OCI-LY1 (cell line): ENCODE results near the gene KAT6B.

Source experiments
- H2AFZ ChIP-seq: fragments of 200-600 bp; sonication (generic), shearing (Covaris generic); 2 replicates; pipeline ENCODE4 v1.6.0; 2014; ENCODE audit warnings: antibody characterized with exemption, mild to moderate bottlenecking, low read length
- H3F3A ChIP-seq: fragments of 200-600 bp; sonication (generic), shearing (Covaris generic); 2 replicates; pipeline ENCODE4 v1.6.0; 2014; ENCODE audit warnings: mild to moderate bottlenecking, antibody characterized with exemption, low read length, moderate library complexity; ENCODE audit not compliant: insufficient read depth
- H3K27ac ChIP-seq: fragments of 200-600 bp; sonication (generic); 2 replicates; pipeline ENCODE4 v1.5.1; 2014; ENCODE audit warnings: low read length, mixed run types, mild to moderate bottlenecking, low read depth; ENCODE audit not compliant: poor library complexity, severe bottlenecking
- H3K27me3 ChIP-seq: fragments of 200-600 bp; sonication (generic); 2 replicates; pipeline ENCODE4 v1.6.0; 2014; ENCODE audit warnings: antibody characterized with exemption, mild to moderate bottlenecking, low read length, moderate library complexity; ENCODE audit not compliant: insufficient read depth
- H3K36me3 ChIP-seq: fragments of 200-600 bp; sonication (generic); 2 replicates; pipeline ENCODE4 v1.6.1; 2014; ENCODE audit warnings: mild to moderate bottlenecking, antibody characterized with exemption, low read length, moderate library complexity, mixed read lengths; ENCODE audit not compliant: insufficient read depth
- H3K4me1 ChIP-seq: fragments of 200-600 bp; sonication (generic); 2 replicates; pipeline ENCODE4 v1.5.1; 2014; ENCODE audit warnings: mild to moderate bottlenecking, low read length, moderate library complexity; ENCODE audit not compliant: insufficient read depth, severe bottlenecking
- H3K4me2 ChIP-seq: fragments of 200-600 bp; sonication (generic), shearing (Covaris generic); 2 replicates; pipeline ENCODE4 v1.6.1; 2014; ENCODE audit warnings: low read length
- H3K4me3 ChIP-seq: fragments of 200-600 bp; sonication (generic); 2 replicates; pipeline ENCODE4 v1.5.1; 2014; ENCODE audit warnings: low read length, low read depth, mild to moderate bottlenecking, mixed read lengths; ENCODE audit not compliant: poor library complexity, severe bottlenecking
- H3K79me2 ChIP-seq: fragments of 200-600 bp; shearing (Covaris generic); 2 replicates; pipeline ENCODE4 v1.6.1; 2016; ENCODE audit warnings: mixed run types, low read length, mixed read lengths; ENCODE audit not compliant: insufficient read depth
- H3K9ac ChIP-seq: fragments of 200-600 bp; sonication (generic), shearing (Covaris generic); 2 replicates; pipeline ENCODE4 v1.6.1; 2014; ENCODE audit warnings: mild to moderate bottlenecking, low read length, mixed read lengths
- H3K9me2 ChIP-seq: fragments of 200-600 bp; sonication (generic), shearing (Covaris generic); 2 replicates; pipeline ENCODE4 v1.6.1; 2014; ENCODE audit warnings: low read depth, mild to moderate bottlenecking, low read length, mixed read lengths
- H3K9me3 ChIP-seq: fragments of 200-600 bp; shearing (Covaris generic); 2 replicates; pipeline ENCODE4 v1.6.1; 2014; ENCODE audit warnings: low read length, mixed read lengths
- H4K20me1 ChIP-seq: fragments of 200-600 bp; sonication (generic), shearing (Covaris generic); 2 replicates; pipeline ENCODE4 v1.6.0; 2016; ENCODE audit warnings: mild to moderate bottlenecking, low read length; ENCODE audit not compliant: insufficient read depth
- CTCF ChIP-seq: fragments of 200-600 bp; sonication (generic), shearing (Covaris generic); IDR thresholded peaks from 2 replicates; pipeline ENCODE4 v1.5.1; 2017; ENCODE audit warnings: mild to moderate bottlenecking, antibody characterized with exemption, low read length, moderate library complexity, mixed read lengths
- EZH2 ChIP-seq: fragments of 200-600 bp; sonication (generic), shearing (Covaris generic); IDR thresholded peaks from 2 replicates; pipeline ENCODE4 v1.8.0; 2017; ENCODE audit warnings: borderline replicate concordance, mixed run types, mild to moderate bottlenecking, antibody characterized with exemption, low read length, moderate library complexity, mixed read lengths

The KAT6B gene

GRCh38 chr10:75035975-75036708 is 209.7 kb downstream of the KAT6B start:
- no peaks in the 10 kb centered on the region for H4K20me1 ChIP-seq
- H3K36me3 ChIP-seq, result peaks cover 2% of the 10 kb centered on the region; the same call in 1 of the 2 replicates
- no peak overlapping the region; the same call in 1 of the 2 replicates for H3K4me2 ChIP-seq
- peaks cover 12% of the 10 kb centered on the region for H3K4me1 ChIP-seq
- H3K9me2 ChIP-seq, result no peaks in the 10 kb centered on the region
- H2AFZ ChIP-seq, result no peak overlapping the region
- H3K79me2 ChIP-seq, result no peaks in the 10 kb centered on the region
- no peak overlapping the region for H3K4me3 ChIP-seq
- H3K9me3 ChIP-seq, result no peaks in the 10 kb centered on the region
- no peaks in the 10 kb centered on the region for H3K27me3 ChIP-seq
- no peaks in the 10 kb centered on the region for H3F3A ChIP-seq
- no peak overlapping the region for H3K9ac ChIP-seq
- TF ChIP-seq CTCF (no peak), EZH2 (no peak)
- no peak overlapping the region for H3K27ac ChIP-seq

DNA sequence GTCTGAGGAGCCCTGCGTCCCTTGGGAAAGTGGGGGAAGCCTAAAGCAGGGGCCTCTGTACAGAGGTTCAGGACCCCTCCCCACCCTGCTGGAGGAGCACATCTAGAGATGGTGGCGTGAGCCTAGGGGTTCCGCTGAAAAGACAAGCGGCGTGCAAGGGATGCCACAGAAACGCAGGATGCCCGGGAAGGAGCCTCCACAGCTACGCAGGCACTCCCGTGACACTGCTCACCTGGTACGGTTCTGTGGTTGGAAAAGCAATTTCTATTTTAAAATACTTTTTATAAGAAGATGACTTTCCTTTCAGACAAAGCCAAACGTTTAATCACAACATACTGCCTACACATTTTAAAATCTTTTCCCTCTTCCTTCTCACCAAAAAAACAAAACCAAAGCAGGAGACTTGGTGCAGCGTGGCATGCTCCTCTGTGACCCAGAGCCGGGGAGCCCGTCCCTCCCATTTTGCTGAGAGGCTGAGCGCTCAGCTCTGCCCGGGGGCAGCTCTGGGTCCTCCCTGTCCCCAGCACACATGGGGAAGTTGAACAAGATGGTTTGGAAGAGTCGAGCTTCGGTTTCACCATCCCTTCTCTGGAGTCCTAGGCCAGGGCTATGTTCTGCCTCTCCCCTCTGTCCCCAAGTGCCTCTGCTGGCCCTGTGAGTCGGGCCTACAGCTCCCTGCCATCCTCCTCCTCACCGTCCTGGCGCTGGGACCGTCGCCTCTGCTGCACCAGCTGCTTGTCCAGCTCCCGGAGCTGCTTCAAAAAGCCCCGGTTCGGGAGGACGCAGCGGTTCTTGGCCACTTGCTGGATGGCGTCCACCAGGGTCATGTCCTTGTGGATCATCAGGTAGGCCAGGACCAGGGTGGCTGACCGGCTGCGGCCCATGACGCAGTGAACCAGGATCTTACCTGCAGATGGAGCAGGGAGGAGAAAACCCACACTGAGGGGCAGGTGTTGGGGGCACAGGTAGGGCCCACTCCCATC is 211.1 kb downstream of the KAT6B start:
- Histone ChIP-seq H3K4me2 (no peak overlapping the region), H3K9me2 (no peaks in the 10 kb centered on the region), H3K9me3 (no peaks in the 10 kb centered on the region), H2AFZ (no peak overlapping the region), H3K4me3 (no peak overlapping the region), H4K20me1 (no peaks in the 10 kb centered on the region), H3K79me2 (no peaks in the 10 kb centered on the region), H3K4me1 (peaks cover 12% of the 10 kb centered on the region), H3K9ac (no peak overlapping the region), H3K27ac (no peak overlapping the region), H3F3A (no peaks in the 10 kb centered on the region), H3K27me3 (no peaks in the 10 kb centered on the region), H3K36me3 (no peaks in the 10 kb centered on the region)
- TF ChIP-seq EZH2, result no peak
- TF ChIP-seq CTCF, result no peak

GRCh38 chr10:75038335-75038734 is 211.9 kb downstream of the KAT6B start:
- Histone ChIP-seq H3F3A (no peaks in the 10 kb centered on the region), H3K36me3 (no peaks in the 10 kb centered on the region), H3K4me2 (no peak overlapping the region), H3K9ac (no peak overlapping the region), H3K27me3 (no peaks in the 10 kb centered on the region), H3K9me3 (no peaks in the 10 kb centered on the region), H2AFZ (no peak overlapping the region), H3K4me1 (peaks cover 6% of the 10 kb centered on the region), H3K9me2 (no peaks in the 10 kb centered on the region), H4K20me1 (no peaks in the 10 kb centered on the region), H3K27ac (no peak overlapping the region), H3K4me3 (no peak overlapping the region), H3K79me2 (no peaks in the 10 kb centered on the region)
- TF ChIP-seq CTCF, result no peak
- TF ChIP-seq EZH2, result no peak
